Measurements from ENCODE around the gene SWI5.
"Not testable (repeated sequence)": the region's sequence is repeated elsewhere in the genome, so short reads cannot be mapped to it uniquely, and the experiment has no call there.

The SWI5 gene

GRCh38 chr9:128276008-128276573, at the start of gene SWI5:
Gene SWI5, plus strand, starts transcription at chr9:128276276.
- DNase-seq = peak; percentile 99 to 100

- DNase-seq = peak in 1 of 2 donors; percentile 14
Observed at GRCh38 chr9:128226412-128226801, 49.7 kb upstream of the SWI5 start.

- DNase-seq = not testable (repeated sequence)
Observed at GRCh38 chr9:128230897-128231296, 45.2 kb upstream of the SWI5 start.

- DNase-seq = no peak
Observed at GRCh38 chr9:128231638-128232527, 44.2 kb upstream of the SWI5 start.

- no peak for DNase-seq
Observed at GRCh38 chr9:128232528-128233428, 43.3 kb upstream of the SWI5 start.

GRCh38 chr9:128233817-128234406, 42.2 kb upstream of the SWI5 start:
- no peak for DNase-seq

- DNase-seq = no peak
Observed at GRCh38 chr9:128242124-128242523, 34.0 kb upstream of the SWI5 start.

GRCh38 chr9:128242828-128243214, 33.3 kb upstream of the SWI5 start:
- DNase-seq = no peak

- DNase-seq = no peak
Observed at GRCh38 chr9:128243215-128244018, 32.7 kb upstream of the SWI5 start.

- DNase-seq = no peak
Observed at GRCh38 chr9:128244091-128244836, 31.8 kb upstream of the SWI5 start.

- DNase-seq = peak in 1 of 2 donors; percentile 27
Observed at GRCh38 chr9:128244837-128245231, 31.2 kb upstream of the SWI5 start.

- no peak for DNase-seq
Observed at GRCh38 chr9:128245421-128246151, 30.5 kb upstream of the SWI5 start.

- DNase-seq = no peak
Observed at GRCh38 chr9:128246471-128246870, 29.6 kb upstream of the SWI5 start.

GRCh38 chr9:128247226-128247803, 28.8 kb upstream of the SWI5 start:
- no peak for DNase-seq

GRCh38 chr9:128249558-128249907, 26.5 kb upstream of the SWI5 start:
- DNase-seq = no peak

- DNase-seq = peak; percentile 95 to 98
Observed at GRCh38 chr9:128249908-128250838, 25.9 kb upstream of the SWI5 start.

GRCh38 chr9:128250839-128251731, 25.0 kb upstream of the SWI5 start:
- no peak for DNase-seq

GRCh38 chr9:128251732-128252100, 24.4 kb upstream of the SWI5 start:
- no peak for DNase-seq

Data from CD4-positive, alpha-beta T cell treated with Interleukin-1 beta for 1 hour (primary cell).